ENCODE results near the gene HMGXB3.

DNA sequence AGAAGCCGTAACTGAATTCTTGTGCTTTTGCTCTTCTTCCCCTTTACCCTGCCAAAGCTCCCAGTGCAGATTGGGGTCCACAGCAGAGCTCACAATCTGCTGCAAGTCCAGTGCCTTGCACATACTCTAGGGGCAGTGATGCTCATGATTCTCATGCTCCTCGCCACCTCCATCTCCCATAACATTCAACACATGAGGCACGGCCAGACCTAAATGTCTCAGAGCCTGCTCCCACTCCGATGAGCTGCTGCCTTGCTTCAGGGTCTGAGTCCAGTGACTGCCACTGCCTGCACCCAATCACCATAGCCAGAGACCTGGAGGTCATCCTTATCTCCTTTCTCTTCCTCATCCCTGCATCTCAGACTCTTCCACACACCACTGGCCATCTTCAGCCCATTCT is 75.3 kb downstream of the HMGXB3 start:
- TF ChIP-seq, protein P1, sequence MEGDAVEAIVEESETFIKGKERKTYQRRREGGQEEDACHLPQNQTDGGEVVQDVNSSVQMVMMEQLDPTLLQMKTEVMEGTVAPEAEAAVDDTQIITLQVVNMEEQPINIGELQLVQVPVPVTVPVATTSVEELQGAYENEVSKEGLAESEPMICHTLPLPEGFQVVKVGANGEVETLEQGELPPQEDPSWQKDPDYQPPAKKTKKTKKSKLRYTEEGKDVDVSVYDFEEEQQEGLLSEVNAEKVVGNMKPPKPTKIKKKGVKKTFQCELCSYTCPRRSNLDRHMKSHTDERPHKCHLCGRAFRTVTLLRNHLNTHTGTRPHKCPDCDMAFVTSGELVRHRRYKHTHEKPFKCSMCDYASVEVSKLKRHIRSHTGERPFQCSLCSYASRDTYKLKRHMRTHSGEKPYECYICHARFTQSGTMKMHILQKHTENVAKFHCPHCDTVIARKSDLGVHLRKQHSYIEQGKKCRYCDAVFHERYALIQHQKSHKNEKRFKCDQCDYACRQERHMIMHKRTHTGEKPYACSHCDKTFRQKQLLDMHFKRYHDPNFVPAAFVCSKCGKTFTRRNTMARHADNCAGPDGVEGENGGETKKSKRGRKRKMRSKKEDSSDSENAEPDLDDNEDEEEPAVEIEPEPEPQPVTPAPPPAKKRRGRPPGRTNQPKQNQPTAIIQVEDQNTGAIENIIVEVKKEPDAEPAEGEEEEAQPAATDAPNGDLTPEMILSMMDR (conservative IDR thresholded peaks at IDR 0.05; ENCODE audit: low read length), result peak; percentile 30; the same call in 1 of the 2 replicates
- TF ChIP-seq EZH2phosphoT487 (IDR thresholded peaks at IDR 0.05; ENCODE audit: borderline replicate concordance, low read depth, low read length), result no peak
